Femur (tissue), 1 donor: Measurements from ENCODE around the gene GOLGA8O.
"Not testable (repeated sequence)": the region's sequence is repeated elsewhere in the genome, so short reads cannot be mapped to it uniquely, and the experiment has no call there.

Source experiments
- DNase-seq: peaks from one replicate; pipeline ENCODE4 v3.0.0-alpha.2; 2017

GOLGA8O gene

GRCh38 chr15:32455534-32455933, at the start of gene GOLGA8O:
TSS of gene GOLGA8O (minus strand) at chr15:32455634. CDS start at chr15:32455536, 98 bp downstream.
- DNase-seq, result not testable (repeated sequence)

- not testable (repeated sequence) for DNase-seq
These were observed 48.8 kb upstream of the GOLGA8O start for GRCh38 chr15:32504152-32504811.

GRCh38 chr15:32502946-32503345, 47.5 kb upstream of the GOLGA8O start:
- peak; percentile 17 for DNase-seq

GRCh38 chr15:32492768-32493167, 37.3 kb upstream of the GOLGA8O start:
- DNase-seq, result not testable (repeated sequence)

- DNase-seq, result not testable (repeated sequence)
These were observed 31.0 kb upstream of the GOLGA8O start for GRCh38 chr15:32486474-32486873.

- DNase-seq, result peak; percentile 5
These were observed 27.9 kb upstream of the GOLGA8O start for GRCh38 chr15:32483377-32483776.

GRCh38 chr15:32481683-32482082, 26.2 kb upstream of the GOLGA8O start:
- not testable (repeated sequence) for DNase-seq

- DNase-seq, result not testable (repeated sequence)
These were observed 12.6 kb upstream of the GOLGA8O start for GRCh38 chr15:32468076-32468475.

- not testable (repeated sequence) for DNase-seq
These were observed 14.9 kb downstream of the GOLGA8O start for GRCh38 chr15:32440445-32440977.

GRCh38 chr15:32434102-32434963, 21.1 kb downstream of the GOLGA8O start:
- DNase-seq, result not testable (repeated sequence)

- not testable (repeated sequence) for DNase-seq
These were observed 27.8 kb downstream of the GOLGA8O start for GRCh38 chr15:32427635-32428034.

- peak; percentile 56 for DNase-seq
These were observed 28.9 kb downstream of the GOLGA8O start for GRCh38 chr15:32426511-32426910.

- not testable (repeated sequence) for DNase-seq
These were observed 47.5 kb downstream of the GOLGA8O start for GRCh38 chr15:32407903-32408302.

- DNase-seq, result not testable (repeated sequence)
These were observed 52.2 kb downstream of the GOLGA8O start, which contains the start of gene GOLGA8K for GRCh38 chr15:32403192-32403591. TSS of gene GOLGA8K (minus strand) at chr15:32403292. CDS start at chr15:32403194, 98 bp downstream.

- not testable (repeated sequence) for DNase-seq
These were observed 58.9 kb downstream of the GOLGA8O start for GRCh38 chr15:32396522-32396921.
